B cell (primary cell): ENCODE data around the gene SLC25A6. TPM values are rescaled to one million over a fixed set of nuclear protein-coding genes. Genes with fewer than 3 reads are reported as not detected.
"Not testable (repeated sequence)": the region's sequence is repeated elsewhere in the genome, so short reads cannot be mapped to it uniquely, and the experiment has no call there.

Source experiments
- ATAC-seq: fragments of 200-7000 bp; cut with Tn5 transposase; one replicate; pipeline ENCODE4 v1.10.0; 2021; ENCODE audit warnings: low read depth, mild to moderate bottlenecking, moderate number of reproducible peaks, moderate library complexity
- CTCF ChIA-PET: fragments of 350-600 bp; sonication (Branson Sonifier 250); formaldehyde crosslinking; loops from one replicate; lab custom pipeline; 2021; ENCODE audit warnings: antibody characterized with exemption, inconsistent platforms; lab: Charles Lee
- POLR2A ChIA-PET: fragments of 350-600 bp; sonication (Branson Sonifier 250); formaldehyde crosslinking; loops from one replicate; lab custom pipeline; 2021; ENCODE audit warnings: antibody characterized with exemption; lab: Charles Lee
- DNase-seq: peaks from one replicate; pipeline ENCODE4 v3.0.0; 2013
- H2AFZ ChIP-seq: 2 replicates; pipeline ENCODE4 v1.6.1; 2012; ENCODE audit warnings: mild to moderate bottlenecking, low read depth, low read length; ENCODE audit not compliant: insufficient read depth, poor library complexity, severe bottlenecking
- H3K27ac ChIP-seq, 2 donors: 1 replicate in 1 of 2; 2 replicates in 1 of 2; pipeline ENCODE4 v1.5.1; 2012 to 2013; ENCODE audit warnings: low read length in 2 of 2, mild to moderate bottlenecking in 2 of 2, moderate library complexity in 1 of 2
- H3K27me3 ChIP-seq, 4 experiments: fragments of 200-600 bp in 1 of 4; sonication (generic) in 1 of 4; replicated peaks in 1 of 4; 1 replicate in 2 of 4; 2 replicates in 2 of 4; pipeline versions ENCODE4 v1.6.1 to v1.7.0; 2013 to 2016; ENCODE audit warnings: low read length in 3 of 4, mild to moderate bottlenecking in 2 of 4, mixed read lengths in 1 of 4, moderate library complexity in 1 of 4; ENCODE audit not compliant: insufficient read depth in 4 of 4, control insufficient read depth in 3 of 4; ENCODE audit errors: control extremely low read depth in 1 of 4
- H3K36me3 ChIP-seq, 2 experiments: replicated peaks in 1 of 2; 1 replicate in 1 of 2; 2 replicates in 1 of 2; pipeline versions ENCODE4 v1.6.1 to v1.7.1; 2013; ENCODE audit warnings: low read length in 1 of 2; ENCODE audit not compliant: insufficient read depth in 2 of 2, control insufficient read depth in 1 of 2; ENCODE audit errors: control extremely low read depth in 1 of 2, extremely low read depth in 1 of 2
- H3K4me1 ChIP-seq, 2 donors: fragments of 200-600 bp in 1 of 2; sonication (generic) in 1 of 2; 1 replicate in 1 of 2; 2 replicates in 1 of 2; pipeline versions ENCODE4 v1.5.1 to v1.6.1; 2013 to 2017; ENCODE audit warnings: low read length in 2 of 2; ENCODE audit not compliant: control insufficient read depth in 2 of 2, insufficient read depth in 2 of 2
- H3K4me2 ChIP-seq: replicated peaks from 2 replicates; pipeline ENCODE3; 2012; ENCODE audit warnings: mild to moderate bottlenecking, low read depth, low read length; ENCODE audit not compliant: poor library complexity, severe bottlenecking
- H3K4me3 ChIP-seq, 5 experiments: fragments of 200-600 bp in 1 of 5; sonication (generic) in 1 of 5; 1 replicate in 3 of 5; 2 replicates in 2 of 5; pipeline versions ENCODE4 v1.5.1 to v1.7.0; 2011 to 2016; ENCODE audit warnings: low read length in 4 of 5, mild to moderate bottlenecking in 4 of 5, low read depth in 2 of 5, control low read depth in 1 of 5, moderate library complexity in 1 of 5; ENCODE audit not compliant: insufficient read depth in 1 of 5; ENCODE audit errors: control extremely low read depth in 1 of 5, extremely low read depth in 1 of 5
- H3K79me2 ChIP-seq: fragments of 200-600 bp; sonication (generic); one replicate; pipeline ENCODE4 v1.6.0; 2016; ENCODE audit warnings: low read length; ENCODE audit not compliant: control insufficient read depth, insufficient read depth
- H3K9ac ChIP-seq: fragments of 200-600 bp; sonication (generic); 2 replicates; pipeline ENCODE4 v1.6.1; 2017; ENCODE audit warnings: mild to moderate bottlenecking, low read length, moderate library complexity
- H3K9me3 ChIP-seq, 3 donors: one replicate each; pipeline versions ENCODE4 v1.6.1 to v1.7.1; 2013; ENCODE audit warnings: low read length in 2 of 3; ENCODE audit not compliant: control insufficient read depth in 2 of 3, insufficient read depth in 1 of 3; ENCODE audit errors: control extremely low read depth in 1 of 3
- H4K20me1 ChIP-seq: 2 replicates; pipeline ENCODE4 v1.6.0; 2012; ENCODE audit warnings: mild to moderate bottlenecking, low read length; ENCODE audit not compliant: insufficient read depth, control insufficient read depth, poor library complexity, severe bottlenecking
- H3K27ac Mint-ChIP-seq: one replicate; pipeline ENCODE4 v1.8.0; 2021; ENCODE audit warnings: mixed read lengths
- H3K27me3 Mint-ChIP-seq: one replicate; pipeline ENCODE4 v1.8.0; 2021; ENCODE audit warnings: mixed read lengths
- H3K4me1 Mint-ChIP-seq: one replicate; pipeline ENCODE4 v1.8.0; 2021; ENCODE audit warnings: mixed read lengths
- H3K4me3 Mint-ChIP-seq: one replicate; pipeline ENCODE4 v1.8.0; 2021; ENCODE audit warnings: mixed read lengths
- H3K9me3 Mint-ChIP-seq: one replicate; pipeline ENCODE4 v1.8.0; 2022; ENCODE audit warnings: mixed read lengths; ENCODE audit not compliant: insufficient read depth
- EZH2 ChIP-seq: IDR thresholded peaks from 2 replicates; pipeline ENCODE4 v1.6.1; 2012; ENCODE audit warnings: borderline replicate concordance, low read depth, mild to moderate bottlenecking, moderate library complexity, low read length; ENCODE audit not compliant: insufficient read depth, poor library complexity, severe bottlenecking
- WGBS: methylation state at CpG from one replicate; pipeline ENCODE4 v1.1.5; 2013; ENCODE audit warnings: missing lambda C conversion rate; ENCODE audit not compliant: insufficient coverage; 5-methylcytosine and 5-hydroxymethylcytosine counted together
- intact Hi-C: fragments of 100-400 bp; cut with micrococcal nuclease; formaldehyde crosslinking; loops from one replicate; pipeline ENCODE4 v1.10.0; 2022
- polyA plus RNA-seq: library from polyadenylated mRNA; depleted of rRNA; stranded (reverse); fragments of >200 nt; gene quantifications from 2 replicates; pipeline ENCODE4 v1.2.3, GENCODE V29; 2012
- total RNA-seq, 2 donors: library from RNA; stranded (reverse); fragments of 120-200 nt in 1 of 2; gene quantifications; 1 replicate in 1 of 2; 2 replicates in 1 of 2; pipeline versions ENCODE4 v1.2.3 to v1.2.4, GENCODE V29; 2013 to 2022
- TF ChIP-seq, protein P1 (sequence below): fragments of 200-600 bp; IDR thresholded peaks from one replicate; pipeline ENCODE4 v1.8.0; 2022; ENCODE audit warnings: antibody characterized with exemption, mild to moderate bottlenecking

Gene SLC25A6
- total and polyA plus RNA-seq, 2 donors (not counting 1 experiment from before 2014, with no cell fraction given) = 343 to 642 TPM

DNA sequence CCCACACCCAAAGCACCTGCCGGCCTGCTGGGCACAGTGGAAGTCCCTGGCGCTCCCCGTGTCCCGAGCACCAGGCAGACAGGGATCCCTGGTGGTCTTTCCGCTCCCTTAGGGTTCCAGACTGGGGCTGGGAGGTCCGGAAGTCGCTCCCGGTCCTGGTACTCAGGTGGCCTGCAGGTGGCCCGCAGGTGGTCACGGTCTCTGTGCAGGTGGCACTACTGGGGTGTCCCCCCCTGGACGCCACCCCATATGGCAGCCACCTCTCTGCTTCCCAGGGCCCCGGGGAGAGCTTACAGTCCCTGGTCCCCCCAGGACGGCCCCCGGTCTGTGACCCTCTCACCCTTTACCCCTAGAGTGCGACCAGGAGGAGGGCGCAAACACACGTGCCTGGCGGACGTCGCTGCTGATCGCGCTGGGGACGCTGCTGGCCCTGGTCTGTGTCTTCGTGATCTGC is 13.6 kb downstream of the SLC25A6 start:
- H2AFZ ChIP-seq = no peak overlapping the region
- H4K20me1 ChIP-seq = no peaks in the 10 kb centered on the region
- CTCF ChIA-PET = no interaction called here
- POLR2A ChIA-PET = no interaction called here
- no peaks in the 10 kb centered on the region for H3K9me3 ChIP-seq
- intact Hi-C loops = no loop called here
- WGBS = 95% methylated on average over 22 of the region's 24 CpGs
- no peak overlapping the region for H3K9ac ChIP-seq
- Mint-ChIP-seq H3K27ac (no peak overlapping the region), H3K4me1 (peaks cover 4% of the 10 kb centered on the region), H3K4me3 (no peak overlapping the region), H3K27me3 (no peaks in the 10 kb centered on the region), H3K9me3 (no peaks in the 10 kb centered on the region)
- H3K36me3 ChIP-seq = peaks cover 0 to 2% of the 10 kb centered on the region in 2 experiments
- no peaks in the 10 kb centered on the region for H3K79me2 ChIP-seq
- no peak overlapping the region for H3K27ac ChIP-seq
- DNase-seq = no peak
- no peak overlapping the region for H3K4me2 ChIP-seq
- no peak for ATAC-seq
- H3K4me3 ChIP-seq = no peak overlapping the region
- no peaks in the 10 kb centered on the region for H3K27me3 ChIP-seq
- H3K4me1 ChIP-seq = no peaks in the 10 kb centered on the region
- TF ChIP-seq, protein P1, sequence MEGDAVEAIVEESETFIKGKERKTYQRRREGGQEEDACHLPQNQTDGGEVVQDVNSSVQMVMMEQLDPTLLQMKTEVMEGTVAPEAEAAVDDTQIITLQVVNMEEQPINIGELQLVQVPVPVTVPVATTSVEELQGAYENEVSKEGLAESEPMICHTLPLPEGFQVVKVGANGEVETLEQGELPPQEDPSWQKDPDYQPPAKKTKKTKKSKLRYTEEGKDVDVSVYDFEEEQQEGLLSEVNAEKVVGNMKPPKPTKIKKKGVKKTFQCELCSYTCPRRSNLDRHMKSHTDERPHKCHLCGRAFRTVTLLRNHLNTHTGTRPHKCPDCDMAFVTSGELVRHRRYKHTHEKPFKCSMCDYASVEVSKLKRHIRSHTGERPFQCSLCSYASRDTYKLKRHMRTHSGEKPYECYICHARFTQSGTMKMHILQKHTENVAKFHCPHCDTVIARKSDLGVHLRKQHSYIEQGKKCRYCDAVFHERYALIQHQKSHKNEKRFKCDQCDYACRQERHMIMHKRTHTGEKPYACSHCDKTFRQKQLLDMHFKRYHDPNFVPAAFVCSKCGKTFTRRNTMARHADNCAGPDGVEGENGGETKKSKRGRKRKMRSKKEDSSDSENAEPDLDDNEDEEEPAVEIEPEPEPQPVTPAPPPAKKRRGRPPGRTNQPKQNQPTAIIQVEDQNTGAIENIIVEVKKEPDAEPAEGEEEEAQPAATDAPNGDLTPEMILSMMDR = no peak
- TF ChIP-seq EZH2 = no peak

DNA sequence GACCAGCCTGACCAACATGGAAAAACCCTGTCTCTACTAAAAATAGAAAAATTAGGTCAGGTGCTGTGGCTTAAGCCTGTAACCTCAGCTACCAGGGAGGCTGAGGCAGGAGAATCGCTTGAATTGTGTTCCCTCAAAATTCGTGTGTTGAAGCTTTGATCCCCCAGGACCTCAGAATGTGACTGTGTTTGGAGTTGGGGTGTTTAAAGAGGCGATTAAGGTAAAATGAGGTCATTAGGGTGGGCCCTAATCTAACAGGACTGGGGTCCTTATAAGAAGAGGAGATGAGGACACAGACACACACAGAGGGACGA is 23.6 kb downstream of the SLC25A6 start:
- no peak for TF ChIP-seq EZH2
- TF ChIP-seq, protein P1 = no peak
- DNase-seq (no peak), ATAC-seq (no peak)
- H3K4me2 ChIP-seq = no peak overlapping the region
- WGBS = 81% methylated on average over 3 of the region's 4 CpGs
- POLR2A ChIA-PET = no interaction called here
- H3K9me3 ChIP-seq = peaks cover 0 to 4% (median 0%) of the 10 kb centered on the region in 3 donors
- Mint-ChIP-seq H3K4me1 (no peaks in the 10 kb centered on the region), H3K9me3 (no peaks in the 10 kb centered on the region), H3K4me3 (no peak overlapping the region), H3K27ac (no peak overlapping the region), H3K27me3 (no peaks in the 10 kb centered on the region)
- no peaks in the 10 kb centered on the region for H4K20me1 ChIP-seq
- no peaks in the 10 kb centered on the region for H3K27me3 ChIP-seq
- H3K36me3 ChIP-seq = no peaks in the 10 kb centered on the region
- H2AFZ ChIP-seq = no peak overlapping the region
- H3K4me3 ChIP-seq = no peak overlapping the region
- CTCF ChIA-PET = no interaction called here
- H3K27ac ChIP-seq = no peak overlapping the region
- no peak overlapping the region for H3K9ac ChIP-seq
- H3K79me2 ChIP-seq = no peaks in the 10 kb centered on the region
- H3K4me1 ChIP-seq = no peaks in the 10 kb centered on the region
- intact Hi-C loops = no loop called here

DNA sequence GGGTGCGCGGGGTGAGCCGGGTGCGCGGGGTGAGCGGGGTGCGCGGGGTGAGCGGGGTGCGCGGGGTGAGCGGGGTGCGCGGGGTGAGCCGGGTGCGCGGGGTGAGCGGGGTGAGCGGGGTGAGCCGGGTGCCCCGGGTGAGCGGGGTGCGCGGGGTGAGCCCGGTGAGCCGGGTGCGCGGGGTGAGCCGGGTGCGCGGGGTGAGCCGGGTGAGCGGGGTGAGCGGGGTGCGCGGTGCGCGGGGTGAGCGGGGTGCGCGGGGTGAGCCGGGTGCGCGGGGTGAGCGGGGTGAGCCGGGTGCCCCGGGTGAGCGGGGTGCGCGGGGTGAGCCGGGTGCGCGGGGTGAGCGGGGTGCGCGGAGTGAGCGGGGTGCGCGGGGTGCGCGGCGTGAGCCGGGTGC is 25.6 kb downstream of the SLC25A6 start:
- ATAC-seq, H3K27me3 Mint-ChIP-seq, H3K9ac ChIP-seq, POLR2A ChIA-PET, H3K27ac ChIP-seq, H3K4me1 ChIP-seq, DNase-seq, H3K9me3 Mint-ChIP-seq, H2AFZ ChIP-seq, H3K4me1 Mint-ChIP-seq, H3K79me2 ChIP-seq, intact Hi-C loops, CTCF ChIA-PET, H3K9me3 ChIP-seq, H3K27me3 ChIP-seq, H4K20me1 ChIP-seq, H3K4me2 ChIP-seq, H3K4me3 Mint-ChIP-seq, H3K27ac Mint-ChIP-seq, H3K4me3 ChIP-seq, H3K36me3 ChIP-seq: not testable (repeated sequence)
- no CpG with 5 or more reads among the region's 63 CpGs for WGBS
